ENCODE measurements around the gene ANO4.

DNA sequence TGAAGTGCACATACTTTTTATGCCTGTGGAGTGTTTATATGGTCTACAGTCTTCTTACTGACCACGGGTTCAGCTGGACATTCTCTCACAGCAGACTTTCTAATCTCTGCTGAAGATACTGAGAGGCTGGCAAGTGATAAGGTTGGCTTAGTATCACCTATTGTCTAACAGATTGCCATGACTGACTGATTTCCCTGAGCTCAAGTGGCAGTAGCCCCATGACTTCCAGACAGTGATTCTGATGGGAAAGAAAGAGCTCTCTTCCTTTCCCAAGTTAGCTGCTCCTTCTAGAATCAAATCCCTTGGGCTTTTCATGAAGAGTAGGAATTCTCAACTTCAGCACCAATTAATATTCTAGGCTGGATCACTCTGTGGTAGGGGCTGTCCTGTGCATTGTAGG lies 141.4 kb downstream of the ANO4 start:
- no peak for TF ChIP-seq POLR2A (IDR thresholded peaks at IDR 0.05)
- TF ChIP-seq, protein P1, sequence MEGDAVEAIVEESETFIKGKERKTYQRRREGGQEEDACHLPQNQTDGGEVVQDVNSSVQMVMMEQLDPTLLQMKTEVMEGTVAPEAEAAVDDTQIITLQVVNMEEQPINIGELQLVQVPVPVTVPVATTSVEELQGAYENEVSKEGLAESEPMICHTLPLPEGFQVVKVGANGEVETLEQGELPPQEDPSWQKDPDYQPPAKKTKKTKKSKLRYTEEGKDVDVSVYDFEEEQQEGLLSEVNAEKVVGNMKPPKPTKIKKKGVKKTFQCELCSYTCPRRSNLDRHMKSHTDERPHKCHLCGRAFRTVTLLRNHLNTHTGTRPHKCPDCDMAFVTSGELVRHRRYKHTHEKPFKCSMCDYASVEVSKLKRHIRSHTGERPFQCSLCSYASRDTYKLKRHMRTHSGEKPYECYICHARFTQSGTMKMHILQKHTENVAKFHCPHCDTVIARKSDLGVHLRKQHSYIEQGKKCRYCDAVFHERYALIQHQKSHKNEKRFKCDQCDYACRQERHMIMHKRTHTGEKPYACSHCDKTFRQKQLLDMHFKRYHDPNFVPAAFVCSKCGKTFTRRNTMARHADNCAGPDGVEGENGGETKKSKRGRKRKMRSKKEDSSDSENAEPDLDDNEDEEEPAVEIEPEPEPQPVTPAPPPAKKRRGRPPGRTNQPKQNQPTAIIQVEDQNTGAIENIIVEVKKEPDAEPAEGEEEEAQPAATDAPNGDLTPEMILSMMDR (IDR thresholded peaks at IDR 0.05), result no peak

Measured in lower leg skin (tissue), 3 donors.